HEK293 (cell line): ENCODE measurements around the gene MYH3.

Source experiments
- CTCF ChIA-PET: fragments of 350-600 bp; formaldehyde crosslinking; extraction: SDS; loops from one replicate; lab custom pipeline; 2021; ENCODE audit warnings: antibody characterized with exemption; lab: Yijun Ruan, JAX
- POLR2A ChIA-PET: fragments of 300-600 bp; formaldehyde crosslinking; extraction: SDS; loops from one replicate; lab custom pipeline; 2020; ENCODE audit warnings: antibody characterized with exemption, inconsistent platforms; lab: Yijun Ruan, JAX
- H3K27ac ChIP-seq: fragments of 200-500 bp; sonication (Bioruptor generic); 2 replicates; pipeline ENCODE4 v1.5.1; 2014; ENCODE audit warnings: low read depth, low read length, control low read depth, inconsistent platforms; ENCODE audit errors: extremely low read depth
- H3K36me3 ChIP-seq, 2 experiments: fragments of 200-500 bp in 1 of 2; sonication (Bioruptor generic) in 1 of 2; 1 replicate in 1 of 2; 2 replicates in 1 of 2; pipeline ENCODE4 v1.5.1; 2014 to 2017; ENCODE audit warnings: inconsistent platforms in 2 of 2, low read length in 2 of 2; ENCODE audit not compliant: control insufficient read depth in 2 of 2, insufficient read depth in 1 of 2
- H3K4me1 ChIP-seq: fragments of 200-500 bp; sonication (Bioruptor generic); 2 replicates; pipeline ENCODE4 v1.5.1; 2014; ENCODE audit warnings: mild to moderate bottlenecking, low read length, inconsistent platforms; ENCODE audit not compliant: control insufficient read depth, insufficient read depth
- H3K4me3 ChIP-seq: 2 replicates; pipeline ENCODE4 v1.5.1; 2011; ENCODE audit warnings: low read depth, mild to moderate bottlenecking, control low read depth, low read length, moderate library complexity
- H3K9me3 ChIP-seq: fragments of 200-500 bp; sonication (Bioruptor generic); 2 replicates; pipeline ENCODE4 v1.5.1; 2014; ENCODE audit warnings: low read depth, low read length, inconsistent platforms; ENCODE audit not compliant: control insufficient read depth, insufficient read depth
- KLF7 ChIP-seq: fragments of 450-650 bp; formaldehyde crosslinking; IDR thresholded peaks from 2 replicates; pipeline ENCODE4 v1.5.1; 2016; ENCODE audit warnings: missing biosample characterization, missing genetic modification characterization, borderline replicate concordance
- OSR2 ChIP-seq: fragments of 450-650 bp; formaldehyde crosslinking; IDR thresholded peaks from 2 replicates; pipeline ENCODE4 v1.5.1; 2016; ENCODE audit warnings: missing biosample characterization, missing genetic modification characterization
- ZNF155 ChIP-seq: fragments of 450-650 bp; formaldehyde crosslinking; IDR thresholded peaks from 2 replicates; pipeline ENCODE4 v1.5.1; 2016; ENCODE audit warnings: missing biosample characterization, missing genetic modification characterization
- ZNF157 ChIP-seq: fragments of 450-650 bp; formaldehyde crosslinking; IDR thresholded peaks from 2 replicates; pipeline ENCODE4 v1.5.1; 2016; ENCODE audit warnings: missing biosample characterization, missing genetic modification characterization
- ZNF174 ChIP-seq: fragments of 450-650 bp; formaldehyde crosslinking; IDR thresholded peaks from 2 replicates; pipeline ENCODE4 v1.5.0; 2017; ENCODE audit warnings: missing biosample characterization, mild to moderate bottlenecking, missing genetic modification characterization
- ZNF202 ChIP-seq: fragments of 450-650 bp; formaldehyde crosslinking; IDR thresholded peaks from 2 replicates; pipeline ENCODE4 v1.5.1; 2016; ENCODE audit warnings: missing biosample characterization, missing genetic modification characterization, borderline replicate concordance
- ZNF311 ChIP-seq: fragments of 450-650 bp; formaldehyde crosslinking; IDR thresholded peaks from 2 replicates; pipeline ENCODE4 v1.5.1; 2017; ENCODE audit warnings: missing biosample characterization, missing genetic modification characterization, borderline replicate concordance
- ZNF423 ChIP-seq: fragments of 450-650 bp; formaldehyde crosslinking; IDR thresholded peaks from 2 replicates; pipeline ENCODE4 v1.5.1; 2016; ENCODE audit warnings: missing biosample characterization, missing genetic modification characterization
- ZNF426 ChIP-seq: fragments of 450-650 bp; formaldehyde crosslinking; IDR thresholded peaks from 2 replicates; pipeline ENCODE4 v1.5.1; 2017; ENCODE audit warnings: missing biosample characterization, missing genetic modification characterization, mild to moderate bottlenecking, inconsistent platforms, moderate library complexity
- ZNF624 ChIP-seq: fragments of 450-650 bp; formaldehyde crosslinking; IDR thresholded peaks from 2 replicates; pipeline ENCODE4 v1.5.1; 2017; ENCODE audit warnings: missing biosample characterization, missing genetic modification characterization
- ZNF677 ChIP-seq: fragments of 450-650 bp; IDR thresholded peaks from 2 replicates; pipeline ENCODE4 v1.5.0; 2018; ENCODE audit warnings: missing biosample characterization, mild to moderate bottlenecking, missing genetic modification characterization, moderate library complexity
- ZNF701 ChIP-seq: fragments of 450-650 bp; formaldehyde crosslinking; IDR thresholded peaks from 2 replicates; pipeline ENCODE4 v1.5.1; 2016; ENCODE audit warnings: missing biosample characterization, missing genetic modification characterization
- ZNF747 ChIP-seq: fragments of 450-650 bp; formaldehyde crosslinking; IDR thresholded peaks from 2 replicates; pipeline ENCODE4 v1.5.1; 2016; ENCODE audit warnings: missing biosample characterization, missing genetic modification characterization
- TF ChIP-seq, protein P1 (sequence below): fragments of 450-650 bp; formaldehyde crosslinking; IDR thresholded peaks from 2 replicates; pipeline ENCODE4 v1.5.0; 2017; ENCODE audit warnings: missing biosample characterization, missing genetic modification characterization, borderline replicate concordance
- TF ChIP-seq, protein P2 (sequence below): fragments of 450-650 bp; IDR thresholded peaks from 2 replicates; pipeline ENCODE4 v1.5.1; 2018; ENCODE audit warnings: missing biosample characterization, missing genetic modification characterization
- TF ChIP-seq, protein P3 (sequence below): fragments of 450-650 bp; formaldehyde crosslinking; IDR thresholded peaks from 2 replicates; pipeline ENCODE4 v1.5.1; 2016; ENCODE audit warnings: missing biosample characterization, missing genetic modification characterization
- TF ChIP-seq, protein P4 (sequence below): fragments of 450-650 bp; formaldehyde crosslinking; IDR thresholded peaks from 2 replicates; pipeline ENCODE4 v1.5.1; 2016; ENCODE audit warnings: missing biosample characterization, missing genetic modification characterization

MYH3 gene

DNA sequence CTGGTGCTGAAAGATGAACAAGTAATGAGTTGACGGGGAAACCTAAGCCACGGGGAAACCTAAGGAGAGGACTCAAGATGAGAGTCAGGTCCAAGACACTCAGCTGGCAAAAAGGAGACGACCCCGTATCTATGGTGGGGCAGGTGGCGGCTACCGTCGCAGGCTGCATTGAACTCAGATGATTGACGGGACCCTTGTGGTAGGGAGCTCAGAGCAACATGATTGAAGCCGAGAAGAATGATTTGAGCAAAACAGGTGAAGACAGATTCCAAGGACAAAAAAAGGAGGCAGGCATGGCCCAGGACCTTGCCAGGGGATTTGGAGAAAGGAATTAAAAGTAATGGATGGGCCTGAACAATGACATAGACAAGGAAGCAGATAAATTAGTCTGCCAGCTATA lies 7.5 kb upstream of the MYH3 start:
- H3K4me1 ChIP-seq = no peaks in the 10 kb centered on the region
- POLR2A ChIA-PET = no interaction called here
- H3K36me3 ChIP-seq = peaks cover 0 to 4% of the 10 kb centered on the region in 2 experiments; a peak in 1 of 3 replicates
- CTCF ChIA-PET = interaction anchor here (0.6 to 1.8 kb wide), 4 partner anchors 18 to 49 kb away, joined by 3 to 13 read pairs (median 8); no protein-coding TSS in a partner anchor
- H3K4me3 ChIP-seq = no peak overlapping the region
- no peak overlapping the region for H3K27ac ChIP-seq
- no peaks in the 10 kb centered on the region for H3K9me3 ChIP-seq
- TF ChIP-seq ZNF202 = no peak

DNA sequence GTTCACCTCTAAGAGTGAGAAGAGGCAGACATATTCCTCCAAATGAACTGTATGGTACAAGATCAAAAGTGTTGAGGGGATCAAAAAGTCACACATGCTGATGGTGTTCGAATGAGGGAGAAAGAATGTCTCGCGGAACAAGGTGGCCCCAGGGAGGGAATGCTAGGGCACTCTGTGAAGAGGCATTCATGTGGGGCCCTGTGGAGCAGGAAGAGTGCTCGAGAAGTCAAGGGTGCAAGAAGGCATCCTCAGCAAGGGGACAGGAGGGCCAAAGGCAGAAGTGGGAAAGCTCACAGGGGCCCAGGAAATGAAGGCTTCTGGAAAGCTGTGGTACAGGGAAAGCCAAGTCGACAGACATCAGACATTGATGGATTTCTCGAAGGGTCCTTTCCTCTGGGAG lies 6.1 kb upstream of the MYH3 start:
- ChIA-PET CTCF (interaction anchor here (5.2 kb wide), 1 partner anchor 17 kb away, joined by 36 read pairs; no protein-coding TSS in a partner anchor), POLR2A (no interaction called here)
- no peak overlapping the region for H3K4me3 ChIP-seq
- H3K36me3 ChIP-seq = peaks cover 0 to 6% of the 10 kb centered on the region in 2 experiments; a peak in 1 of 3 replicates
- H3K27ac ChIP-seq = no peak overlapping the region
- TF ChIP-seq OSR2 (tag by site-specific recombination) = no peak
- TF ChIP-seq, protein P1, sequence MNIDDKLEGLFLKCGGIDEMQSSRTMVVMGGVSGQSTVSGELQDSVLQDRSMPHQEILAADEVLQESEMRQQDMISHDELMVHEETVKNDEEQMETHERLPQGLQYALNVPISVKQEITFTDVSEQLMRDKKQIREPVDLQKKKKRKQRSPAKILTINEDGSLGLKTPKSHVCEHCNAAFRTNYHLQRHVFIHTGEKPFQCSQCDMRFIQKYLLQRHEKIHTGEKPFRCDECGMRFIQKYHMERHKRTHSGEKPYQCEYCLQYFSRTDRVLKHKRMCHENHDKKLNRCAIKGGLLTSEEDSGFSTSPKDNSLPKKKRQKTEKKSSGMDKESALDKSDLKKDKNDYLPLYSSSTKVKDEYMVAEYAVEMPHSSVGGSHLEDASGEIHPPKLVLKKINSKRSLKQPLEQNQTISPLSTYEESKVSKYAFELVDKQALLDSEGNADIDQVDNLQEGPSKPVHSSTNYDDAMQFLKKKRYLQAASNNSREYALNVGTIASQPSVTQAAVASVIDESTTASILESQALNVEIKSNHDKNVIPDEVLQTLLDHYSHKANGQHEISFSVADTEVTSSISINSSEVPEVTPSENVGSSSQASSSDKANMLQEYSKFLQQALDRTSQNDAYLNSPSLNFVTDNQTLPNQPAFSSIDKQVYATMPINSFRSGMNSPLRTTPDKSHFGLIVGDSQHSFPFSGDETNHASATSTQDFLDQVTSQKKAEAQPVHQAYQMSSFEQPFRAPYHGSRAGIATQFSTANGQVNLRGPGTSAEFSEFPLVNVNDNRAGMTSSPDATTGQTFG = no peak
- no peak for TF ChIP-seq ZNF701 (tag by site-specific recombination)
- no peak for TF ChIP-seq KLF7
- TF ChIP-seq, protein P2, sequence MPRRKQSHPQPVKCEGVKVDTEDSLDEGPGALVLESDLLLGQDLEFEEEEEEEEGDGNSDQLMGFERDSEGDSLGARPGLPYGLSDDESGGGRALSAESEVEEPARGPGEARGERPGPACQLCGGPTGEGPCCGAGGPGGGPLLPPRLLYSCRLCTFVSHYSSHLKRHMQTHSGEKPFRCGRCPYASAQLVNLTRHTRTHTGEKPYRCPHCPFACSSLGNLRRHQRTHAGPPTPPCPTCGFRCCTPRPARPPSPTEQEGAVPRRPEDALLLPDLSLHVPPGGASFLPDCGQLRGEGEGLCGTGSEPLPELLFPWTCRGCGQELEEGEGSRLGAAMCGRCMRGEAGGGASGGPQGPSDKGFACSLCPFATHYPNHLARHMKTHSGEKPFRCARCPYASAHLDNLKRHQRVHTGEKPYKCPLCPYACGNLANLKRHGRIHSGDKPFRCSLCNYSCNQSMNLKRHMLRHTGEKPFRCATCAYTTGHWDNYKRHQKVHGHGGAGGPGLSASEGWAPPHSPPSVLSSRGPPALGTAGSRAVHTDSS (tag by site-specific recombination) = no peak
- no peak for TF ChIP-seq ZNF155 (tag by site-specific recombination)
- TF ChIP-seq ZNF423 = no peak
- TF ChIP-seq ZNF747 (tag by site-specific recombination) = no peak
- no peak for TF ChIP-seq ZNF426
- TF ChIP-seq ZNF677 (tag by site-specific recombination) = no peak
- TF ChIP-seq ZNF624 (tag by site-specific recombination) = no peak
- TF ChIP-seq ZNF311 (tag by site-specific recombination) = no peak
- TF ChIP-seq ZNF174 (tag by site-specific recombination) = no peak
- TF ChIP-seq, protein P3, sequence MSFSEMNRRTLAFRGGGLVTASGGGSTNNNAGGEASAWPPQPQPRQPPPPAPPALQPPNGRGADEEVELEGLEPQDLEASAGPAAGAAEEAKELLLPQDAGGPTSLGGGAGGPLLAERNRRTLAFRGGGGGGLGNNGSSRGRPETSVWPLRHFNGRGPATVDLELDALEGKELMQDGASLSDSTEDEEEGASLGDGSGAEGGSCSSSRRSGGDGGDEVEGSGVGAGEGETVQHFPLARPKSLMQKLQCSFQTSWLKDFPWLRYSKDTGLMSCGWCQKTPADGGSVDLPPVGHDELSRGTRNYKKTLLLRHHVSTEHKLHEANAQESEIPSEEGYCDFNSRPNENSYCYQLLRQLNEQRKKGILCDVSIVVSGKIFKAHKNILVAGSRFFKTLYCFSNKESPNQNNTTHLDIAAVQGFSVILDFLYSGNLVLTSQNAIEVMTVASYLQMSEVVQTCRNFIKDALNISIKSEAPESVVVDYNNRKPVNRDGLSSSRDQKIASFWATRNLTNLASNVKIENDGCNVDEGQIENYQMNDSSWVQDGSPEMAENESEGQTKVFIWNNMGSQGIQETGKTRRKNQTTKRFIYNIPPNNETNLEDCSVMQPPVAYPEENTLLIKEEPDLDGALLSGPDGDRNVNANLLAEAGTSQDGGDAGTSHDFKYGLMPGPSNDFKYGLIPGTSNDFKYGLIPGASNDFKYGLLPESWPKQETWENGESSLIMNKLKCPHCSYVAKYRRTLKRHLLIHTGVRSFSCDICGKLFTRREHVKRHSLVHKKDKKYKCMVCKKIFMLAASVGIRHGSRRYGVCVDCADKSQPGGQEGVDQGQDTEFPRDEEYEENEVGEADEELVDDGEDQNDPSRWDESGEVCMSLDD (tag by site-specific recombination) = no peak
- no peak for TF ChIP-seq ZNF157 (tag by site-specific recombination)
- TF ChIP-seq, protein P4, sequence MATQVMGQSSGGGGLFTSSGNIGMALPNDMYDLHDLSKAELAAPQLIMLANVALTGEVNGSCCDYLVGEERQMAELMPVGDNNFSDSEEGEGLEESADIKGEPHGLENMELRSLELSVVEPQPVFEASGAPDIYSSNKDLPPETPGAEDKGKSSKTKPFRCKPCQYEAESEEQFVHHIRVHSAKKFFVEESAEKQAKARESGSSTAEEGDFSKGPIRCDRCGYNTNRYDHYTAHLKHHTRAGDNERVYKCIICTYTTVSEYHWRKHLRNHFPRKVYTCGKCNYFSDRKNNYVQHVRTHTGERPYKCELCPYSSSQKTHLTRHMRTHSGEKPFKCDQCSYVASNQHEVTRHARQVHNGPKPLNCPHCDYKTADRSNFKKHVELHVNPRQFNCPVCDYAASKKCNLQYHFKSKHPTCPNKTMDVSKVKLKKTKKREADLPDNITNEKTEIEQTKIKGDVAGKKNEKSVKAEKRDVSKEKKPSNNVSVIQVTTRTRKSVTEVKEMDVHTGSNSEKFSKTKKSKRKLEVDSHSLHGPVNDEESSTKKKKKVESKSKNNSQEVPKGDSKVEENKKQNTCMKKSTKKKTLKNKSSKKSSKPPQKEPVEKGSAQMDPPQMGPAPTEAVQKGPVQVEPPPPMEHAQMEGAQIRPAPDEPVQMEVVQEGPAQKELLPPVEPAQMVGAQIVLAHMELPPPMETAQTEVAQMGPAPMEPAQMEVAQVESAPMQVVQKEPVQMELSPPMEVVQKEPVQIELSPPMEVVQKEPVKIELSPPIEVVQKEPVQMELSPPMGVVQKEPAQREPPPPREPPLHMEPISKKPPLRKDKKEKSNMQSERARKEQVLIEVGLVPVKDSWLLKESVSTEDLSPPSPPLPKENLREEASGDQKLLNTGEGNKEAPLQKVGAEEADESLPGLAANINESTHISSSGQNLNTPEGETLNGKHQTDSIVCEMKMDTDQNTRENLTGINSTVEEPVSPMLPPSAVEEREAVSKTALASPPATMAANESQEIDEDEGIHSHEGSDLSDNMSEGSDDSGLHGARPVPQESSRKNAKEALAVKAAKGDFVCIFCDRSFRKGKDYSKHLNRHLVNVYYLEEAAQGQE = no peak
- no peaks in the 10 kb centered on the region for H3K9me3 ChIP-seq
- no peaks in the 10 kb centered on the region for H3K4me1 ChIP-seq
